GM12878 (cell line): ENCODE data around the gene SPEM2. TPM values are rescaled to one million over a fixed set of nuclear protein-coding genes. Genes with fewer than 3 reads are reported as not detected.

Experiments used
- ATAC-seq: fragments of 200-7000 bp; cut with Tn5 transposase; 3 replicates; pipeline ENCODE4 v1.9.1; 2020; ENCODE audit warnings: mild to moderate bottlenecking, moderate library complexity
- BruUV-seq: library from RNA; stranded (reverse); fragments of 400-500 nt; replicated peaks from 2 replicates; lab custom pipeline; 2021; lab: Mats Ljungman, UMichigan
- CTCF ChIA-PET: fragments of 300-600 bp; sonication (Branson Sonifier 250); formaldehyde crosslinking; extraction: SDS; loops from one replicate; lab custom pipeline; 2021; ENCODE audit warnings: inconsistent platforms; lab: Yijun Ruan, JAX
- POLR2A ChIA-PET: fragments of 350-600 bp; formaldehyde crosslinking; extraction: SDS; loops from one replicate; lab custom pipeline; 2021; ENCODE audit warnings: inconsistent platforms; lab: Charles Lee
- RAD21 ChIA-PET: fragments of 300-600 bp; sonication (Branson Sonifier 250); formaldehyde crosslinking; loops from one replicate; lab custom pipeline; 2023; ENCODE audit warnings: antibody characterized with exemption; ENCODE audit not compliant: unreplicated experiment; lab: Charles Lee
- SMC1A ChIA-PET: fragments of 300-600 bp; sonication (Branson Sonifier 250); formaldehyde crosslinking; loops from one replicate; lab custom pipeline; 2023; ENCODE audit not compliant: unreplicated experiment, uncharacterized antibody; lab: Charles Lee
- DNase-seq: peaks from one replicate; pipeline ENCODE4 v3.0.0-alpha.2; 2011; ENCODE audit warnings: low read depth, low spot score
- FAIRE-seq: peaks from 3 replicates; lab custom pipeline; 2011; peaks lifted over from hg19 to GRCh38; lab: Jason Lieb, UNC
- H2AFZ ChIP-seq: 2 replicates; pipeline ENCODE4 v1.6.0; 2011; ENCODE audit warnings: low read depth, low read length, control low read depth; ENCODE audit not compliant: control insufficient read depth
- H3K27ac ChIP-seq: 2 replicates; pipeline ENCODE4 v1.5.1; 2011; ENCODE audit warnings: control low read depth; ENCODE audit not compliant: control insufficient read depth, insufficient read depth
- H3K27me3 ChIP-seq, 2 experiments: replicated peaks in 1 of 2; 2 replicates each; pipeline versions ENCODE4 v1.6.0 to v1.6.1; 2011; ENCODE audit warnings: low read length in 1 of 2; ENCODE audit not compliant: control insufficient read depth in 2 of 2, insufficient read depth in 2 of 2
- H3K36me3 ChIP-seq, 2 experiments: 2 replicates each; pipeline ENCODE4 v1.5.1; 2011; ENCODE audit warnings: low read length in 1 of 2; ENCODE audit not compliant: control insufficient read depth in 2 of 2, insufficient read depth in 2 of 2
- H3K4me1 ChIP-seq: 2 replicates; pipeline ENCODE4 v1.6.1; 2011; ENCODE audit warnings: mild to moderate bottlenecking, low read length, moderate library complexity, mixed read lengths; ENCODE audit not compliant: control insufficient read depth, insufficient read depth
- H3K4me2 ChIP-seq: 2 replicates; pipeline ENCODE4 v1.6.0; 2011; ENCODE audit warnings: control low read depth; ENCODE audit not compliant: control insufficient read depth, insufficient read depth
- H3K4me3 ChIP-seq: fragments of 200-600 bp; sonication (generic); 2 replicates; pipeline ENCODE4 v1.5.1; 2016
- H3K79me2 ChIP-seq: 2 replicates; pipeline ENCODE4 v1.6.0; 2011; ENCODE audit warnings: low read length; ENCODE audit not compliant: control insufficient read depth, insufficient read depth
- H3K9ac ChIP-seq: 2 replicates; pipeline ENCODE4 v1.8.0; 2011; ENCODE audit warnings: low read length, control low read depth, mixed read lengths; ENCODE audit not compliant: control insufficient read depth, insufficient read depth
- H3K9me3 ChIP-seq: replicated peaks from 3 replicates; pipeline ENCODE4 v1.5.1; 2011; ENCODE audit warnings: mild to moderate bottlenecking, low read length; ENCODE audit not compliant: control insufficient read depth, insufficient read depth
- H4K20me1 ChIP-seq: 2 replicates; pipeline ENCODE4 v1.6.0; 2011; ENCODE audit not compliant: control insufficient read depth, insufficient read depth
- ATF7 ChIP-seq: fragments of 450-650 bp; IDR thresholded peaks from 2 replicates; pipeline ENCODE4 v1.6.1; 2016; ENCODE audit warnings: low read depth, mild to moderate bottlenecking
- CREB1 ChIP-seq: IDR thresholded peaks from 2 replicates; pipeline ENCODE4 v1.6.1; 2012; ENCODE audit warnings: low read depth, mild to moderate bottlenecking, inconsistent platforms
- EED ChIP-seq: sonication (generic); IDR thresholded peaks from 2 replicates; pipeline ENCODE4 v1.6.1; 2016; ENCODE audit warnings: antibody characterized with exemption, low read depth
- FOXM1 ChIP-seq: IDR thresholded peaks from 2 replicates; pipeline ENCODE4 v1.6.1; 2012; ENCODE audit warnings: low read depth, mild to moderate bottlenecking, inconsistent platforms, low read length, moderate library complexity
- JUNB ChIP-seq: IDR thresholded peaks from 2 replicates; pipeline ENCODE4 v1.6.1; 2016; ENCODE audit warnings: antibody characterized with exemption, mild to moderate bottlenecking
- KLF5 ChIP-seq: fragments of 450-650 bp; IDR thresholded peaks from 2 replicates; pipeline ENCODE4 v1.6.1; 2014; ENCODE audit warnings: mild to moderate bottlenecking; ENCODE audit not compliant: partially characterized antibody
- NR2F1 ChIP-seq: fragments of 450-650 bp; conservative IDR thresholded peaks from 2 replicates; pipeline ENCODE4 v1.6.1; 2017; ENCODE audit warnings: mild to moderate bottlenecking
- PAX5 ChIP-seq: IDR thresholded peaks from 2 replicates; pipeline ENCODE4 v1.6.1; 2011; ENCODE audit warnings: low read depth, low read length, borderline replicate concordance
- POLR2A ChIP-seq: IDR thresholded peaks from 2 replicates; pipeline ENCODE4 v1.6.1; 2011; ENCODE audit warnings: low read depth, mild to moderate bottlenecking, low read length
- SP1 ChIP-seq: IDR thresholded peaks from one replicate; pipeline ENCODE4 v1.6.1; 2011; ENCODE audit warnings: low read depth, low read length
- SPI1 ChIP-seq: IDR thresholded peaks from 2 replicates; pipeline ENCODE4 v1.6.1; 2011; ENCODE audit warnings: low read depth, mild to moderate bottlenecking, low read length, moderate library complexity, borderline replicate concordance; ENCODE audit not compliant: insufficient read depth
- SREBF1 ChIP-seq: IDR thresholded peaks from 2 replicates; pipeline ENCODE4 v1.6.1; 2012; ENCODE audit warnings: mild to moderate bottlenecking, low read length
- USF2 ChIP-seq: IDR thresholded peaks from 2 replicates; pipeline ENCODE4 v1.6.1; 2011; ENCODE audit warnings: low read depth, low read length, improper control_type of control experiment, borderline replicate concordance
- WGBS: methylation state at CpG from one replicate; pipeline ENCODE4 v1.1.6; 2016; ENCODE audit warnings: low lambda C conversion rate; ENCODE audit not compliant: insufficient replicate concordance, insufficient coverage; ENCODE audit errors: missing lambda C conversion rate; 5-methylcytosine and 5-hydroxymethylcytosine counted together
- in situ Hi-C: fragments of 300-500 bp; cut with MboI; formaldehyde crosslinking; loops from 9 replicates; pipeline ENCODE4 v1.14.3; 2018; ENCODE audit warnings: mixed read lengths
- intact Hi-C: fragments of 100-400 bp; cut with micrococcal nuclease; formaldehyde crosslinking; loops from one replicate; pipeline ENCODE4 v1.14.2; 2022; ENCODE audit not compliant: unreplicated experiment
- polyA plus RNA-seq, 11 experiments: library from polyadenylated mRNA; depleted of rRNA in 4 of 11; unstranded in 6 of 11; stranded (reverse) in 5 of 11; fragments of >200 nt; fragmentation: Nextera tagmentation in 4 of 11; fragmentation: Illumina TruSeq in 1 of 11; extraction: Ambion mirVana in 4 of 11; extraction: Trizol in 1 of 11; gene quantifications; 1 replicate in 1 of 11; 2 replicates in 10 of 11; pipeline versions ENCODE4 v1.2.1 to v1.2.3, GENCODE V29; 2011 to 2016; ENCODE audit warnings: inconsistent platforms in 2 of 11, missing spikeins in 2 of 11, low read depth in 1 of 11
- total RNA-seq, 4 experiments: library from RNA; depleted of rRNA in 3 of 4; stranded (reverse); fragments of >200 nt in 3 of 4; fragmentation: Illumina TruSeq in 1 of 4; extraction: Trizol in 1 of 4; gene quantifications; 2 replicates each; pipeline versions ENCODE4 v1.2.1 to v1.2.3, GENCODE V29; 2013 to 2021
- TF ChIP-seq, protein P1 (sequence below): fragments of 450-650 bp; IDR thresholded peaks from 2 replicates; pipeline ENCODE4 v1.6.1; 2017; ENCODE audit warnings: low read depth, mild to moderate bottlenecking, moderate library complexity

The SPEM2 gene
- total and polyA plus RNA-seq, 10 of the 15 experiments (the other 5 are each of a cell fraction or from before 2014, with no cell fraction given), result not detected

DNA sequence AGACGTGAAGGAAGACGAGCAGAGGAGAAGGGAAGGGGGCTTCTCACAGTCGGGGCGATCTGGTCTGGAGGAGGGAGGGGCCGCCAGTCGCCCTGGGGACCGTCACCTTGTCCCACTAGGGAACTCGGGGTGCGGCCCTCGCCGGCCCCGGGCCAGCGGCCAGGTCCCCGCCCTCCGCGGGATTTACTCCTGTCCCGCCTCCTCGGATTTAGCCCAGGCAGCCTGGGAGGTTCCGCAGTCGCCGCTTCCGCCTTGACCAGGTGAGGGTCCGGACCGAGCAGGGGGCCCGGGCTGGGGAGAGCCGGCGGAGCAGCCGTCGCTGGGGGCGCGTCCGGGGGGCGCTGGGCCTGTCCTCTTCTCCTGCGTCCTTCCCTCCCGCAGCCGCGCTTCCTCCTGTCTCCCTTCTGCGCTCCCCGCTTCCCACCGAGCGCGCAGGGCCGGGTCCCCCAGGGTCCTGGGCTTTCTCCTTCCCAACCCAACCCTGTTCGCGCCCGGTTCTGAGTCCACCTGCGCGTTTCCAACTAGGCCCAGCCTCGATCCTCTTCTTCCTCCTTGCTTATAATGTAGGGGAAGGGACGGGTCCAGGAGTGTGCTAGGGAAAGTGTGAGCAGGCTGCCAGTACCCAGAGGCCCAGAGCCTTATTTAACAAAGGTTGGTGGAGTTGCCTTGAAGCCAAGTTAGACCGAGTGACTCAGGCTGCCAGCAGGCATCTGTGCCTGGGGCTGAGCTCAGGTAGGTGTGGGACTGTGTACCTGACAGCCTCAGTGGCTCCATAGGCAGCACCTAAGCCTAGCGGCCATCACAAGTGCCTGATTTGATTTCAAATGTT is 44.3 kb upstream of the SPEM2 start, which contains the start of gene TNK1:
Gene TNK1 (plus strand): TSS at position 235 of the 829 bp plus-strand sequence. CDS start 1,838 bp downstream, outside the sequence.
- peaks cover 3% of the 10 kb centered on the region; the same call in 2 of the 3 replicates for H3K9me3 ChIP-seq
- POLR2A ChIA-PET, result no interaction called here
- no peak within 1 kb of the TSS for H3K4me3 ChIP-seq
- RAD21 ChIA-PET, result no interaction called here
- SMC1A ChIA-PET, result no interaction called here
- peaks cover 4 to 5% of the 10 kb centered on the region in 2 experiments; a peak in 3 of 4 replicates for H3K27me3 ChIP-seq
- no peak within 1 kb of the TSS for H2AFZ ChIP-seq
- CTCF ChIA-PET, result no interaction called here
- peaks cover 8% of the 10 kb centered on the region; the same call in 1 of the 2 replicates for H3K4me1 ChIP-seq
- no peaks in the 10 kb centered on the region for H4K20me1 ChIP-seq
- BruUV-seq, result no TSS peak
- H3K79me2 ChIP-seq, result no peaks in the 10 kb centered on the region
- no peak for DNase-seq
- H3K27ac ChIP-seq, result no peak within 1 kb of the TSS
- no peak for FAIRE-seq
- no peak for TF ChIP-seq CREB1
- peak; percentile 31; the same call in 1 of the 2 replicates for TF ChIP-seq POLR2A
- no peak within 1 kb of the TSS for H3K4me2 ChIP-seq
- 18% methylated on average over 43 of the region's 52 CpGs for whole genome bisulfite sequencing
- intact Hi-C loops (no loop called here), in situ Hi-C loops (no loop called here)
- no peak for ATAC-seq
- no peaks in the 10 kb centered on the region for H3K36me3 ChIP-seq
- no peak within 1 kb of the TSS for H3K9ac ChIP-seq

GRCh38 chr17:7382901-7383300 is 42.5 kb upstream of the SPEM2 start:
- no TSS peak for BruUV-seq
- RAD21 ChIA-PET, result no interaction called here
- 69% methylated on average over 10 of the region's 10 CpGs for WGBS
- CTCF ChIA-PET, result no interaction called here
- H3K9ac ChIP-seq, result no peak overlapping the region
- peaks cover 3% of the 10 kb centered on the region; the same call in 2 of the 3 replicates for H3K9me3 ChIP-seq
- H3K36me3 ChIP-seq, result no peaks in the 10 kb centered on the region
- TF ChIP-seq SREBF1 (no peak), EED (no peak), USF2 (no peak), PAX5 (no peak), SPI1 (no peak), JUNB (no peak), SP1 (no peak), KLF5 (no peak), NR2F1 (no peak), FOXM1 (no peak), ATF7 (no peak)
- TF ChIP-seq, protein P1, sequence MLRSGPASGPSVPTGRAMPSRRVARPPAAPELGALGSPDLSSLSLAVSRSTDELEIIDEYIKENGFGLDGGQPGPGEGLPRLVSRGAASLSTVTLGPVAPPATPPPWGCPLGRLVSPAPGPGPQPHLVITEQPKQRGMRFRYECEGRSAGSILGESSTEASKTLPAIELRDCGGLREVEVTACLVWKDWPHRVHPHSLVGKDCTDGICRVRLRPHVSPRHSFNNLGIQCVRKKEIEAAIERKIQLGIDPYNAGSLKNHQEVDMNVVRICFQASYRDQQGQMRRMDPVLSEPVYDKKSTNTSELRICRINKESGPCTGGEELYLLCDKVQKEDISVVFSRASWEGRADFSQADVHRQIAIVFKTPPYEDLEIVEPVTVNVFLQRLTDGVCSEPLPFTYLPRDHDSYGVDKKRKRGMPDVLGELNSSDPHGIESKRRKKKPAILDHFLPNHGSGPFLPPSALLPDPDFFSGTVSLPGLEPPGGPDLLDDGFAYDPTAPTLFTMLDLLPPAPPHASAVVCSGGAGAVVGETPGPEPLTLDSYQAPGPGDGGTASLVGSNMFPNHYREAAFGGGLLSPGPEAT, result no peak
- DNase-seq (no peak), ATAC-seq (no peak), FAIRE-seq (no peak)
- H3K27me3 ChIP-seq, result peaks cover 4 to 5% of the 10 kb centered on the region in 2 experiments; a peak in 3 of 4 replicates
- intact Hi-C loops, result no loop called here
- H2AFZ ChIP-seq, result no peak overlapping the region
- H3K4me3 ChIP-seq, result no peak overlapping the region
- H3K79me2 ChIP-seq, result no peaks in the 10 kb centered on the region
- peaks cover 8% of the 10 kb centered on the region; the same call in 1 of the 2 replicates for H3K4me1 ChIP-seq
- H3K4me2 ChIP-seq, result no peak overlapping the region
- H4K20me1 ChIP-seq, result no peaks in the 10 kb centered on the region
- in situ Hi-C loops, result no loop called here
- no peak overlapping the region for H3K27ac ChIP-seq
- SMC1A ChIA-PET, result no interaction called here
- POLR2A ChIA-PET, result interaction anchor here (0.6 kb wide), 1 partner anchor 104 kb away, joined by 3 read pairs; no protein-coding TSS in a partner anchor
